ENCODE measurements around the gene PCDH20.

- TF ChIP-seq CTCF (IDR thresholded peaks at IDR 0.05; ENCODE audit: poor library complexity, severe bottlenecking) = no peak
- TF ChIP-seq REST (IDR thresholded peaks at IDR 0.05; ENCODE audit: borderline replicate concordance) = no peak
- no peak for TF ChIP-seq EP300 (conservative IDR thresholded peaks at IDR 0.05; ENCODE audit: poor library complexity, severe bottlenecking)
- no peak for TF ChIP-seq EZH2 (IDR thresholded peaks at IDR 0.05; ENCODE audit: borderline replicate concordance, insufficient read depth, low read length, poor library complexity, severe bottlenecking)
- no peak for TF ChIP-seq RAD21 (conservative IDR thresholded peaks at IDR 0.05)
- no peak for TF ChIP-seq POLR2AphosphoS5 (IDR thresholded peaks at IDR 0.05)
- no peak for TF ChIP-seq MXI1 (conservative IDR thresholded peaks at IDR 0.05; ENCODE audit: poor library complexity, severe bottlenecking)
- TF ChIP-seq TAF1 (IDR thresholded peaks at IDR 0.05; ENCODE audit: low read depth) = no peak
- no peak for TF ChIP-seq SMC3 (conservative IDR thresholded peaks at IDR 0.05; ENCODE audit: poor library complexity)
Observed at GRCh38 chr13:61391426-61391825, 24.2 kb downstream of the PCDH20 start.
